Urinary bladder (tissue), 4 donors: ENCODE measurements around the gene MRPL55. TPM values are rescaled to one million over a fixed set of nuclear protein-coding genes. Genes with fewer than 3 reads are reported as not detected.

Source experiments
- DNase-seq: peaks from one replicate; pipeline ENCODE4 v3.0.0-alpha.2; 2015; ENCODE audit errors: extremely low spot score
- H3K27ac ChIP-seq: one replicate; pipeline ENCODE4 v1.5.1; 2013; ENCODE audit warnings: low read depth, mild to moderate bottlenecking, moderate library complexity
- H3K36me3 ChIP-seq: one replicate; pipeline ENCODE4 v1.6.1; 2013; ENCODE audit warnings: mild to moderate bottlenecking, moderate library complexity; ENCODE audit not compliant: insufficient read depth
- H3K4me1 ChIP-seq: one replicate; pipeline ENCODE4 v1.6.1; 2013; ENCODE audit warnings: mild to moderate bottlenecking, moderate library complexity; ENCODE audit not compliant: insufficient read depth
- H3K4me3 ChIP-seq: one replicate; pipeline ENCODE4 v1.5.1; 2013; ENCODE audit warnings: low read depth, low read length
- WGBS: extraction: QIAGEN DNeasy Blood & Tissue Kit; methylation state at CpG from one replicate; pipeline ENCODE4 v1.1.7; 2013; 5-methylcytosine and 5-hydroxymethylcytosine counted together
- polyA plus RNA-seq: library from polyadenylated mRNA; stranded (reverse); fragments of 200-250 nt; gene quantifications from one replicate; pipeline ENCODE4 v1.2.3, GENCODE V29; 2013
- total RNA-seq: library from RNA; depleted of rRNA; stranded (reverse); fragments of >200 nt; gene quantifications from one replicate; pipeline ENCODE4 v1.2.3, GENCODE V29; 2014
- donor health status: healthy with polysubstance abuse.
- donor health status: healthy.

Gene MRPL55
- total RNA-seq: 22.5 TPM
- polyA plus RNA-seq: 109 TPM

DNA sequence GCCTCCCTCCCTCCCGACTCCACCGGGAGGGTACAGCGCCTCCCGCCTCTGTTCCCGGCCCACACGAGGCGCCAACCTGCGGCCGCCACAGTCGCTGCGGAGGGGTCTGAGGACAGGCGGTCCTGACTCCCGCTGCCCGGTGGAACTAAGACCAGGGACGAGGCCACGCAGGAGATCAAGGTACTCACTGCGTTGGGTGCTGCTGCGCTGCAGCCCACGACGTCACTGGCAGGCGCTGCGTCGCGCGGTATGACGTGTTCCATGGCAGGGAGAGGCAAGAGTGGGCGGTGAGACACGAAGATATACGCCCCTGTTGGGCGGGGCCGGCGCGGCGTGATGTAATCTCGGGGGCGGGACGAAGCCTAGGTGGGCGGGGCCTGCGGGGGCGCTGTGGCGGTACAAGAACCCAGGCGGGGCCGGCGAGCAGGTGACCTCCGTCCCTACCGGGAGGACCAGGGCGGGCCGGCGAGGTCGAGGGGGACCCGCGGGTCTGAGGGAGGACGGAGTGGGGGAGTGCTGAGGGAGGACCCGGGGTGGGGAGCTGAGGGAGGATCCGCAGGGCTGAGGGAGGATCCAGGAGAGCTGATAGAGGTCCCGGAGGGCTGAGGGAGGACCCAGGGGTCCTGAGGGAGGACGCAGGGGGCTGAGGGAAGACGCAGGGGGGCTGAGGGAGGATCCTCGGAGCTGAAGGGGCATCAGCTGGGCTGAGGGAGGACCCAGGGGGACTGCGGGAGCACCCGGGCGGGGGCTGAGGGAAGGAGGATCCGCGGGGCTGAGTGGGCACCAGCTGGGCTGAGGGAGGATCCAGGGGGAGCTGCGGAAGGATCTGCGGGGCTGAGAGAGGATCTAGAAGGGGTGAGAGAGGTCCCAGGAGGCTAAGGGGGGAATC, at the start of gene MRPL55:
MRPL55 (minus strand) TSS at position 227 of the 889 bp plus-strand sequence. CDS start 1,039 bp downstream, outside the sequence.
- under 1% methylated on average over 66 of the region's 66 CpGs for WGBS
- H3K4me1 ChIP-seq: no peaks in the 10 kb centered on the region

DNA sequence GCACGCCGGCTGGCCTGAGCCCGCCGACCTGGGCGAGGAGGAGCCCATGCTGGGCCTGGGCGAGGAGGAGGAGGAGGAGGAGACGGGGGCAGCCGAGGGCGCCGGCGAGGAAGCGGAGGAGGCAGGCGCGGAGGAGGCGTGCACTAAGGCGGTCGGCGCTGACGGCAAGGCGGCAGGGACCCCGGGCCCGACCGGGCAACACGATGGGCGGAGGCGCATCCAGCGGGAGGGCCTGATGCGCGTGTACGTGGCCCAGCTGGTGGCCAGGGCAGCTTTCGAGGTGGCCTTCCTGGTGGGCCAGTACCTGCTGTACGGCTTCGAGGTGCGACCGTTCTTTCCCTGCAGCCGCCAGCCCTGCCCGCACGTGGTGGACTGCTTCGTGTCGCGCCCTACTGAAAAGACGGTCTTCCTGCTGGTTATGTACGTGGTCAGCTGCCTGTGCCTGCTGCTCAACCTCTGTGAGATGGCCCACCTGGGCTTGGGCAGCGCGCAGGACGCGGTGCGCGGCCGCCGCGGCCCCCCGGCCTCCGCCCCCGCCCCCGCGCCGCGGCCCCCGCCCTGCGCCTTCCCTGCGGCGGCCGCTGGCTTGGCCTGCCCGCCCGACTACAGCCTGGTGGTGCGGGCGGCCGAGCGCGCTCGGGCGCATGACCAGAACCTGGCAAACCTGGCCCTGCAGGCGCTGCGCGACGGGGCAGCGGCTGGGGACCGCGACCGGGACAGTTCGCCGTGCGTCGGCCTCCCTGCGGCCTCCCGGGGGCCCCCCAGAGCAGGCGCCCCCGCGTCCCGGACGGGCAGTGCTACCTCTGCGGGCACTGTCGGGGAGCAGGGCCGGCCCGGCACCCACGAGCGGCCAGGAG, 49.3 kb upstream of the MRPL55 start:
- DNase-seq: no peak
- 54% methylated on average over 98 of the region's 98 CpGs for WGBS
- Histone ChIP-seq H3K4me1 (no peaks in the 10 kb centered on the region), H3K27ac (no peak overlapping the region), H3K4me3 (no peak overlapping the region), H3K36me3 (no peaks in the 10 kb centered on the region)

More for the DNA sequence above, at the start of gene MRPL55:
- H3K27ac ChIP-seq: peak within 1 kb of the TSS; percentile 86
- peak within 1 kb of the TSS; percentile 58 for H3K4me3 ChIP-seq
- H3K36me3 ChIP-seq: no peaks in the 10 kb centered on the region
- DNase-seq: peak; percentile 92

DNA sequence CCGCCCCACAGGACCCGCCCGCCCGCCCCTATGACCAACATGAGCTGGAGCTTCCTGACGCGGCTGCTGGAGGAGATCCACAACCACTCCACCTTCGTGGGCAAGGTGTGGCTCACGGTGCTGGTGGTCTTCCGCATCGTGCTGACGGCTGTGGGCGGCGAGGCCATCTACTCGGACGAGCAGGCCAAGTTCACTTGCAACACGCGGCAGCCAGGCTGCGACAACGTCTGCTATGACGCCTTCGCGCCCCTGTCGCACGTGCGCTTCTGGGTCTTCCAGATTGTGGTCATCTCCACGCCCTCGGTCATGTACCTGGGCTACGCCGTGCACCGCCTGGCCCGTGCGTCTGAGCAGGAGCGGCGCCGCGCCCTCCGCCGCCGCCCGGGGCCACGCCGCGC, 48.6 kb upstream of the MRPL55 start:
- Histone ChIP-seq H3K4me1 (no peaks in the 10 kb centered on the region), H3K4me3 (no peak overlapping the region), H3K27ac (no peak overlapping the region), H3K36me3 (no peaks in the 10 kb centered on the region)
- WGBS: 69% methylated on average over 43 of the region's 43 CpGs
- DNase-seq: no peak

DNA sequence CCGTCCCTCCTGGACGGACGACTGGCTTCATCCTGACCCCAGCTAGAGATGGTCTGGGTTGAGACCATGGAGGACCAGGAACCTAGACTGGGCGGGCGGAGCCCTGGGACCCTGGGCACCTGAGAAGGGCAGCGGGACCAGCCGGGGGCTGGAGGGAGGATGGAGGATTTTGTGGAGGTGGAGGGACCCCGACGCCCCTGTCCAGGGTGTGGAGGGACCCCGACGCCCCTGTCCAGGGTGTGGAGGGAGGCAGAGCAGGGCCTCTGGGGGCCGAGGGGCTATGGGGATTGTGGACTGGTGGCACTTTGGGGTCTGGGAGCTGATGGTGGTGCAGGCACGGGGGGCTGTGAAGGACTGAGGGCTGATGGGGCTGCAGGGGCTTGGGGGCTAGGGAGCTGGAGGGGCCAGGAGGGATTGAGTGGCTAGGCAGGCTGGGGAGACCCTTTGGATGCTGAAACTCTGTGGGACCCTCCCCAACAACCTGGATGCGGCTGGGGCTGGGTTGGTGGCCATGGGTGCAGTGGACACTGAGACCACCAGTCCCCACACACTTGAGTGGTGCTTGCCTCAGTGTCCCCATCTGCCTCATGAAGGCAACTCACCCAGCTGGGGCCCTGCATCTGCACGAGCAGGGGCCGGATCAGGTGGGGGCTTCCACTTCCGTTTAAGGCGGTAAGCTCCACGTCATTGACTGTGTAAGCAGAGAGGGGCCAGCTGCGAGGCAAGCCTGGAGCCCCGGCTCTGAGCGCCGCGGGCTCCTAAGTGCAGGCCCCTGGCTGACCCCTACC, 48.0 kb upstream of the MRPL55 start:
- Histone ChIP-seq H3K36me3 (no peaks in the 10 kb centered on the region), H3K27ac (no peak overlapping the region), H3K4me3 (no peak overlapping the region), H3K4me1 (no peaks in the 10 kb centered on the region)
- 79% methylated on average over 24 of the region's 24 CpGs for WGBS
- no peak for DNase-seq

DNA sequence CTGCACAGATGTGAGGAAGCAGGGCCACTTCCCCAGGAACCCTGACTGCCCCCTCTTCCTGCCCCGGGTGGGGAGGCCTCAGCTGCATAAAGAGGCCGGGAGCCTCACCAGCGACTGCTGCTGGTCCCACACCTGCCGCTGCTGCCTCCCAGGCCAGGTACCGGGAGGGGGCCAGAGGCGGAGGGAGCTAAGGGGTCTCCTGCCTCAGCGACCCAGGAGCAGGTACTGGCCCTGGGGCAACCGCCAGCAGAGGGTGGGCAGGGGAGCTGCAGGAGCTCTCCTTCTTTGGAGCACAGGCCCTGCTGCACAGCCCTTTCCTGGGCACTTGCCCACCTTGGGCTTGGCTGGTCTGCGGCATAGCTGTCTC, 47.4 kb upstream of the MRPL55 start:
- Histone ChIP-seq H3K27ac (no peak overlapping the region), H3K4me3 (no peak overlapping the region), H3K36me3 (no peaks in the 10 kb centered on the region), H3K4me1 (no peaks in the 10 kb centered on the region)
- 75% methylated on average over 9 of the region's 9 CpGs for WGBS
- DNase-seq: no peak

DNA sequence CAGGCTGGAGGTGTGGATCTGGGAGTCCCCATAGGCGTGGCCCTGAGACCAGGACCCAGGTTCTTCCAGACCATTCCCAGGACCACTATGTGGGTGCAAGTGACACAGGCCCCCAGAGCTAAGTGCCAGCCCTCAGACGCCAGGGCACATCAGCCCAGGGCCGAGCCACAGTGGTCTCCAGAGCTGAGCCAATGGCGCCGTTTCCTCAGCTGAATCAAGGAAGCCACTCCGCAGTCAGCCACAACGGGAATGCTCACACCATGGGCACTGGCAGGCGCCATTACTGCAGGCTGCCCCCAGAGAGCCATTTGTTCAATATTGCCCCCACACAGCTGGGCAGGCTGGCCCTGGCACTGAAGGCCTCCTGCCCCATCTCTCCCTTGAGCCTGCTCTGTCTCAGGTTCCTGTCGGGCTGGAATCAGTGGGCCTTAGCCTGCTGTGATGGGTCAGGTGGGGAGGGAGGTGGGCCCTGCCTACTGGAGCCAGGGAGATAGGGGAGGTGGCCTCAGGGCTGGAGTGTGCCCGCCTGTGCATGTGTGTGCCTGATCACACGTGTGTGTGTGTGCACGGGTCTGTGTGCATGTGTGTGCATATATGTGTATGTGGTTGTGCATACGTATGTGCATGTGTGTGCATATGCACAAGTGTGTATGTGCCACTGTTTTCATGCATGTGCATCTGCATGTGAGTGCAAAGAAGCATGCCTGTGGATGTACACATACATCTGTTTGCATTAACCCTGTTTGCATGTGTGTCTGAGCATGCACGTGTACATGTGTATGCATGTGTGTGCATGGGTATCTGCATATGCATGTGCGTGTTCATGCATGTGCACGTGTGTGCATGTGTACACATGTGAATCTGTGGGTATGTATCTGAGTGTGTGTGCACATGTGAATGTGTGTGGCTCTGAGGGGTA, 46.8 kb upstream of the MRPL55 start:
- H3K36me3 ChIP-seq: no peaks in the 10 kb centered on the region
- no peak for DNase-seq
- 88% methylated on average over 16 of the region's 16 CpGs for WGBS
- no peak overlapping the region for H3K27ac ChIP-seq
- H3K4me1 ChIP-seq: no peaks in the 10 kb centered on the region
- no peak overlapping the region for H3K4me3 ChIP-seq

DNA sequence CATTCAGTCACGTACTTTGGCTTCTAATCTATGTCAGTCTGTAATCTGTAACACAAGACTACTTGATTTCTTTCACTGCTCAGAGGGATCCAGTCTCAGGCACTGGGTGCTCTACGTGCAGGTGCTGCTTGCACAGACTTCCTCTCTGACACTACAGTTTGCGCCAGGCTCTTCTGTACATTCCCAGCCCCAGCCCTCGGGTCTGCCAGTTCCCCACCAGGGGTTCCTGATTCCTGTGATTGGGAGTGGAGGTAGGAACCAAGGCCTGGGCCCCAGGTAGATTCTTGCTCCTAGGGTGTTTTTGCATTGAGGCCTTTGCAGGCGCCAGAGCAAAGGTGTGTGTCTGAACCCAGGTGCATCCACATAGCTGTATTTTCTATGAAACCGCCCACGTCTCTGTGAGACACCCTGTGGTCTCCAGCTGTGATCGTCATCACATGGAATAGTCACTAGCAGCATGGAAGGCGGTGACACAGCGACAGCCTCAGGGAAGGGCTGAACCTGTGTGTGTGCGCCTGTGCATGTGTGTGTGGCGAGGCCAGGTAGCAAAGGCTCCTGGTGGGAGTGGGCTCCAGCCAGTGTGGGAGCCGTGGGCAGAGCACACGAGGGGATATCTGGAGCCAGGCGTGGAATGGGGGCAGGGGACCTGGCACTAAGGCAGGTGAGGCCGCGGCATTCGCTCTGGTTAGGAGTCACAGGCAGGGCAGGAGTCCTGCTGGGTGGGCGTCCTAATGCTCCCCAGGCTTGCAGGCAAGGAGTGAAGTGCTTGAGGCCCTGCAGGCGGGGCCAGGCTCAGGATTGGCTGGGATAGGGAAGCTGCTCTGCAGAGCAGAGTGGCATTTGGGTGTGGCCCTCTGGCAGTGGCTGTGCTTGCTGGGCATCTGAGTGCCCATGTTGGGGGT, 45.8 kb upstream of the MRPL55 start:
- Histone ChIP-seq H3K36me3 (no peaks in the 10 kb centered on the region), H3K27ac (no peak overlapping the region), H3K4me1 (no peaks in the 10 kb centered on the region), H3K4me3 (no peak overlapping the region)
- 83% methylated on average over 20 of the region's 20 CpGs for WGBS
- no peak for DNase-seq

DNA sequence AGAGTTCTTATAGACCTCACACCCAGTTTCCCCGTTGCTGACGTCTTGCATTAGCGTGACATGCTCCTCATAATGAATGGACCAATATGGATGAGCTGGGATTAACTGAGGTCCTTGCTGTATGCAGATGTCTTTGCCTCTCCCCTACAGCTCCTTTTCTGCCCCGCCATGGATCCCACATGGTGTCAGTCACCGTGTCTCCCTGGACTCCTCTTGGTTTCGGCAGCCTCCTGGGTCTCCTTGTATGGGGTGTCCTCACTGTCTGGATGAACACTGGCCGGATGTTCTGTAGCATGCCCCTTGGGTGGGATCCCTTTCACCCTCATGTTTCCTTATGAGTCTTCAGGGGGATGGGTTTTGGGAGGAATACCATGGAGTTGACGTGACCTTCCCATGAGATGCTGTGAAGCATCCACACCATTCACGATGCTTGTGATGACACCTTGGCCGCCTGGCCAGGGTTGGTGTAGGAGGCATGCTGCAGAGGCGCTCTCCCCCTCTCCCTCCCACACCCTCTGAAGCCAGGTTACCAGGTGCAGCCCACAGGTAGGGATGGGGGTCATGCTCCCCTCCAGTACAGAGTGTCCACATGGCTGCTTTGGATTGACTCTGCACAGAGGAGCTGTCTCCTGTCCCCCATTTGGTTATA, 45.0 kb upstream of the MRPL55 start:
- no peak overlapping the region for H3K27ac ChIP-seq
- DNase-seq: no peak
- H3K4me3 ChIP-seq: no peak overlapping the region
- 93% methylated on average over 11 of the region's 11 CpGs for WGBS
- H3K36me3 ChIP-seq: no peaks in the 10 kb centered on the region
- H3K4me1 ChIP-seq: no peaks in the 10 kb centered on the region

DNA sequence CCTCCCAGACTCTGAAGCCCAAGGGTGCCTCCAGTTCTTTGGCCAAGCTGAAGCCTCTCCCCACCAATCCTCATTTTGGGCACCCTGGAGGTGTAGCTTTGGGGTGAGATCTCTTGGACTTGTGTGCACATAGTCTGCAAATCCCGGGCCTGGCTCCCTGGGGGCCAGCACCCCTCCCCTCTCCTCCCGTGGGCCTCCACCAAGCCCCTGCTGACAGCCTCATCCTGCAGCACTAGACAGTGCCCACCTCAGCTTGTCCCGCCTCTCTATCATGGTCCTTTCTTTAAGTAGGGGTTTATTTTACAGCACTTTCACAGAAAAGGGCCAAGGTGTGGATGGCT, 43.8 kb upstream of the MRPL55 start:
- Histone ChIP-seq H3K4me1 (no peaks in the 10 kb centered on the region), H3K27ac (no peak overlapping the region), H3K4me3 (no peak overlapping the region), H3K36me3 (no peaks in the 10 kb centered on the region)
- 61% methylated on average over 3 of the region's 3 CpGs for WGBS
- DNase-seq: no peak

DNA sequence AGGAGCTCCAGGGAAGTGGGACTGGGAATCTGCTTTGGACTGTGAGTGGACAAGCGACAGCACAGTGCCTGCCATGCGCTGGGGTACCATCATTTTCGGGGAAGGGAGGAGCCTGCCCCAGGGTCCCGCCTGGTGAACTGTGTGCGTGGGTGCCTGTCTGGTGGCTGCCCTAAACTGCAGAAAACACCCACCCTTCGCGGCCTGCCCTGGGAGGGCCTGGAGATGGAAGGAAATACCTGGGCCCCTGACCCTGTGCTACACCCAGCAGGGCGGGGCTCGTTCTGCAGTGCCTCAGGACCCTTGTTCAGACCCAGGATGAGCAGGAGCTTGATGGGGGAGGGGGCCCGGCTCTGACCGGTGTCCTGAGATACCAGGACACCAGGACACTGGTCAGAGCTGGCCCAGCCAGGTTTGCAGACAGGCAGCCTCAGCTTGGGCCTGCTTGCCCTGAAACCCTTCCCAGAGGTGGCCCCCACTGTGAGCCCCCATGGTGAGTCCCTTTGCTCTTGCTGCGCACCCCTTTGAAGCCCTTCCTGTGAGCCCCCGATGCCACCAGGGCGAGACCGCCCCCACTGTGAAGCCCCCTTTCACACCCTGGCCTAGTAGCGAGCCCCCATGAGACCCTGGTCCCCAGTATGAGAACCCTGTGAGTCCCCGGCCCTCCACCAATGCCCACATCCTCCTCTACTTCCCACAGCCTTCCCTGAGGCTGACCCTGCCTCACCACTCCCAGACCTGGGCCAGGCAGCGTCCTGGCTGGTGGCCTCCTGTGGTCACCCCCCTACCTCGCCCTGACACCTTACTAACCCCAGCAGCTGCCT, 43.2 kb upstream of the MRPL55 start:
- H3K4me1 ChIP-seq: no peaks in the 10 kb centered on the region
- no peaks in the 10 kb centered on the region for H3K36me3 ChIP-seq
- WGBS: 90% methylated on average over 19 of the region's 19 CpGs
- no peak overlapping the region for H3K4me3 ChIP-seq
- DNase-seq: no peak
- H3K27ac ChIP-seq: no peak overlapping the region
